Loucy (cell line): ENCODE data around the gene LEKR1.

Experiments used
- EZH2phosphoT487 ChIP-seq: fragments of 200-600 bp; IDR thresholded peaks from 2 replicates; pipeline ENCODE4 v1.6.1; 2018; ENCODE audit warnings: antibody characterized with exemption, mild to moderate bottlenecking, moderate library complexity, borderline replicate concordance
- TF ChIP-seq, protein P1 (sequence below): fragments of 200-600 bp; sonication (generic); conservative IDR thresholded peaks from 2 replicates; pipeline ENCODE4 v1.5.1; 2014; ENCODE audit warnings: mild to moderate bottlenecking, antibody characterized with exemption, low read length

- TF ChIP-seq, protein P1, sequence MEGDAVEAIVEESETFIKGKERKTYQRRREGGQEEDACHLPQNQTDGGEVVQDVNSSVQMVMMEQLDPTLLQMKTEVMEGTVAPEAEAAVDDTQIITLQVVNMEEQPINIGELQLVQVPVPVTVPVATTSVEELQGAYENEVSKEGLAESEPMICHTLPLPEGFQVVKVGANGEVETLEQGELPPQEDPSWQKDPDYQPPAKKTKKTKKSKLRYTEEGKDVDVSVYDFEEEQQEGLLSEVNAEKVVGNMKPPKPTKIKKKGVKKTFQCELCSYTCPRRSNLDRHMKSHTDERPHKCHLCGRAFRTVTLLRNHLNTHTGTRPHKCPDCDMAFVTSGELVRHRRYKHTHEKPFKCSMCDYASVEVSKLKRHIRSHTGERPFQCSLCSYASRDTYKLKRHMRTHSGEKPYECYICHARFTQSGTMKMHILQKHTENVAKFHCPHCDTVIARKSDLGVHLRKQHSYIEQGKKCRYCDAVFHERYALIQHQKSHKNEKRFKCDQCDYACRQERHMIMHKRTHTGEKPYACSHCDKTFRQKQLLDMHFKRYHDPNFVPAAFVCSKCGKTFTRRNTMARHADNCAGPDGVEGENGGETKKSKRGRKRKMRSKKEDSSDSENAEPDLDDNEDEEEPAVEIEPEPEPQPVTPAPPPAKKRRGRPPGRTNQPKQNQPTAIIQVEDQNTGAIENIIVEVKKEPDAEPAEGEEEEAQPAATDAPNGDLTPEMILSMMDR, result no peak
- no peak for TF ChIP-seq EZH2phosphoT487
Observed at GRCh38 chr3:156843071-156843808, 17.1 kb downstream of the LEKR1 start.
